ENCODE results near the gene KCNC1.

KCNC1 gene

GRCh38 chr11:17776212-17776875 is 41.8 kb downstream of the KCNC1 start:
- H3K27ac ChIP-seq = no peak overlapping the region
- TF ChIP-seq ZFX (IDR thresholded peaks at IDR 0.05; ENCODE audit: borderline replicate concordance) (no peak), CTCF (IDR thresholded peaks at IDR 0.05) (no peak)

- TF ChIP-seq ZFX (IDR thresholded peaks at IDR 0.05; ENCODE audit: borderline replicate concordance) (no peak), CTCF (IDR thresholded peaks at IDR 0.05) (no peak)
- no peak overlapping the region for H3K27ac ChIP-seq
These were observed 42.6 kb downstream of the KCNC1 start for GRCh38 chr11:17777086-17777737.

GRCh38 chr11:17777738-17778091 is 43.1 kb downstream of the KCNC1 start:
- no peak for TF ChIP-seq ZFX (IDR thresholded peaks at IDR 0.05; ENCODE audit: borderline replicate concordance)
- TF ChIP-seq CTCF (IDR thresholded peaks at IDR 0.05) = no peak
- H3K27ac ChIP-seq = no peak overlapping the region

GRCh38 chr11:17778352-17778751 is 43.8 kb downstream of the KCNC1 start:
- H3K27ac ChIP-seq = no peak overlapping the region
- TF ChIP-seq CTCF (IDR thresholded peaks at IDR 0.05) (no peak), ZFX (IDR thresholded peaks at IDR 0.05; ENCODE audit: borderline replicate concordance) (no peak)

- TF ChIP-seq CTCF (IDR thresholded peaks at IDR 0.05) (no peak), ZFX (IDR thresholded peaks at IDR 0.05; ENCODE audit: borderline replicate concordance) (no peak)
- H3K27ac ChIP-seq = no peak overlapping the region
These were observed 44.6 kb downstream of the KCNC1 start for GRCh38 chr11:17778956-17779860.

GRCh38 chr11:17779861-17780594 is 45.4 kb downstream of the KCNC1 start:
- 0 out of 2 replicates have a peak, but pooled peaks have one; percentile 15 for TF ChIP-seq CTCF (IDR thresholded peaks at IDR 0.05)
- no peak for TF ChIP-seq ZFX (IDR thresholded peaks at IDR 0.05; ENCODE audit: borderline replicate concordance)
- H3K27ac ChIP-seq = no peak overlapping the region
